T follicular helper cell (primary cell): Measurements from ENCODE around the gene CDRT15L2.
"Not testable (repeated sequence)": the region's sequence is repeated elsewhere in the genome, so short reads cannot be mapped to it uniquely, and the experiment has no call there.

Experiments
- DNase-seq: peaks from one replicate; pipeline ENCODE4 v3.0.0-alpha.2; 2020; ENCODE audit warnings: low read depth
- total RNA-seq, 2 experiments: gene quantifications; one replicate each; lab custom pipeline; 2026; lab: John Stamatoyannopoulos, UW

The CDRT15L2 gene
- total RNA-seq: 0 reads per million in 2 experiments

DNA sequence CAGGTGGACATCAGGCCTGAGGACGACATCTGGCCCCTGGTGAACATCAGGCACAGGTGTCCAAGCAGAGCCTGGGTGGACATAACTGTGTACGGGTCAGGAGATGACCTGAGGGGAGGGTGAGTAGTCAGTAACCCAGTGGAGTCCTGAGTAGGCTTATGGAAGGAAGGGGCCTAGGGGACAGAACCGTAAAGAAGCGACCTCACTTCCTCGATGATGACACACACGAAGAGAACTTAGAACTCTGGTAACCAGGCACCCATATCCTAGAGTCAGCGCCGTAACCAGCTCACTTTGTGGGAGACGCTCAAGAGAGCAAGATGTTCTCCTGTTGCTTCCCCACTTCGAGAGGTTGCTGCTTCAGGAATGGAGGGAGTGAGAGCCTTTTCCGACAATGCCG, at the start of gene CDRT15L2:
TSS of gene CDRT15L2 (plus strand) at position 301 of the 400 bp plus-strand sequence. CDS start at position 321, 20 bp downstream.
- not testable (repeated sequence) for DNase-seq

DNA sequence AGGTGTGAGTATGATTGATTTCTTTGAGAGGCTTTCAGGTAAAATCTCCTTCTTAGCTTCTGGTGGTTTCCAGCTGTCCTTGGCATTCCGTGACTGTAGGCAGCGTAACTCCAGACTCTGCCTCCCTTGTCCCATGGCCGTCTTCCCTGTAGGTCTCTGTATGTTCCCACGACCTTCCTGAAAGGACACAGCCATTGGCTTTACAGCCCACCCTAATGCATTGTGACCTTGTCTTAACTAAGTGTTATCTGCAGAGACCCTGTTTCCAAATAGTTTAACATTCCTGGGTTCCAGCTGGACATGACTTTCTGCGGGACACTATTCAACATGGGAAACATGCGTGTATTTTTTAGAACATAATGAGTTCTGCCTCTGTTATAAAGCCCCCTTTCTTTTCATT, 49.4 kb upstream of the CDRT15L2 start:
- not testable (repeated sequence) for DNase-seq

DNA sequence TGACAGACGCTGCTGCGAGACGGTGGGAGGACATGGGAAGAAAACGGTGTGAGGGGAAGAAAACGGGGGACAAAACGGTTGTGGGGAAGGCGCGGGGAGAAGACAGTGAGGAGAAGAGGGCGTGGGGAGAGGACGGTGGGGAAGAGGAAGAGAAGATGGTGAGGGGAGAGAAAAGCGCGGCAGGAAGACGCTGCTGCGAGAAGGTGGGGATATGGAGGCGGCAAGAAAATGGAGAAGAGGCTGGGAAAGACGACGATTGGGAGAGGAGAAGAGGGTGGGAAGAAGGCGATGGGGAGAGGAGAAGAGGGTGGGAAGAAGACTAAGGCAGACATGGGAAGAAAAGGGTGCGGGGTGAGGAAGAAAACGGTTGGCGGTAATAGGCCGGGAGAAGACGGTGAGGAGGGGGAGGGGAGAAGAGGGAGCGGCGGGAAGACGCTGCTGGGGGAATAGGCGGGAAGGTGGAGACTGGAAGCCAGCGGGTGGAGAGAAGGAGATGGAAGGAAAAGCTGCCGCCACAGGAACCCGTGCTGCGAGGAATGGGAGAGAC, 46.9 kb upstream of the CDRT15L2 start:
- DNase-seq: not testable (repeated sequence)

DNA sequence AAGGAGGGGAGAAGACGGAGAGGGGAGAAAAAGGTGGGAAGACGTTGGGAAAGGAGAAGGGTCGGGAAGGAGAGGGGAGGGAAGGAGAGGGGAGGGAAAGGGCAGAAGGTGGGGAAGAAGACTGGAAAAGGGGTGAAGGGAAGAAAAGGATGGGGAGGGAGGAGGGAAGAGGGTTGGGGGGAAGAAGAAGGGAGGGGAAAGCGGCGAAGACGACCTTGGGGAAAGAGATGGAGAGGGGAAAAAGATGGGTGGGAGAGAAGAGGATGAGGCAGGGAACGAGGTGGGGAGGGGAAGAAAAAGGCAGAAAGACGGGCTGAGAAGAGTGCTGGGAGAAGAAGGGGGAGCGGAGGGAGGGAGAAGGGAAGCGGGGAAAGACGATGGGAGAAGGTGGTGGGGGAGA, 46.3 kb upstream of the CDRT15L2 start:
- DNase-seq: not testable (repeated sequence)

DNA sequence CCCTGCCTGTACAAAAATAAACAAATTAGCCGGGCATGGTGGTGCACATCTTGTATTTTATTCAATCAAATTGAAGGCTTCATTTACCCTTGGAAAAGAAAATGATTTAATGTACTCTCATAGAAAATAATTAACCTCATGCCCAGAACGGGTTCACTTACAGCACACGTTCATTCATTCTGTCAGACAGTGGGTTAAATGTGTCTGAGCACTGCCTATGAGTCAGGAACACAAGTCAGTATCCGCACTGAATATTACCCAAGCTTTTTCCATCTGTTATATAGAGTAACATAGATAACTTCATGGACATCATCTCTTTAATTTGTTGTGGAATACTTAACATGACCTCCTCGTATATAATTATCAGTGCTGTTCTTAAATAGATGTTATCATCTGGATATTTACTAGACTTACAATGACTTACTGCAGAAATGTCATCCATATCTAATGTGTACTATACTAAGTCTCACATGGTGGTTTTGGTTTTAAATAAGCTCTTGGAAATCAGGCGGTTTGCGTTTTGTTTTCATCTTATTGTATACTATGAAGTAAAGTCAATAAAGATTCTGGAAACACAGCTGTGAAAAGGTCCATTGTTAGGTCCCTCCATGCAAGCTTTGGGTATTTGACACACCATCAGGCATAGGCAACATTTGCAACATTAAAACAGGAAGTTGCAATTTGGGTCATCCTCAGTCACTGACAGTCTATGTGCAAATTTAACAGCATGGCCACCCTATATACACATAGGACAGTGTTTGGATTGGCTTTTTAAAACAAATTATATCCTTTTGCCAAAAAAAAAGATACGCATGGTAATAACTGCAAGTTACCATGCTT, 44.6 kb upstream of the CDRT15L2 start:
- DNase-seq: not testable (repeated sequence)

DNA sequence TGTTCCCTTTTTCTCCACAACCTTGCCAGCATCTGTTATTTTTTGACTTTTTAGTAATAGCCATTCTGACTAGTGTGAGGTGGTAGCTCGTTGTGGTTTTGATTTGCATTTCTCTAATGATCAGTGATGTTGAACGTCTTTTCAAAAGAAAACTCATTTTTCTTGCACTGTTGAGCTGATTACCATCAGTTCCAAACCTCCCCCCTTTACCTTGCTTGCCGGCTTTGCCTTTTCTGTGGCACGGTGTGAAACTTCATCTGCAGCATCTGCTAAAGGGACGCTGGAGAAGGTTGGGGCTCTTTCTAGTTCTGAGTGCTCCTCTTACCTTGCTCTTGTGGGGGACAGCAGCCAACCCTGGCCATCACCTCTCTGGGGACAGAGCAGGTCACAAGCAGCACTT, 39.1 kb upstream of the CDRT15L2 start:
- DNase-seq: not testable (repeated sequence)

DNA sequence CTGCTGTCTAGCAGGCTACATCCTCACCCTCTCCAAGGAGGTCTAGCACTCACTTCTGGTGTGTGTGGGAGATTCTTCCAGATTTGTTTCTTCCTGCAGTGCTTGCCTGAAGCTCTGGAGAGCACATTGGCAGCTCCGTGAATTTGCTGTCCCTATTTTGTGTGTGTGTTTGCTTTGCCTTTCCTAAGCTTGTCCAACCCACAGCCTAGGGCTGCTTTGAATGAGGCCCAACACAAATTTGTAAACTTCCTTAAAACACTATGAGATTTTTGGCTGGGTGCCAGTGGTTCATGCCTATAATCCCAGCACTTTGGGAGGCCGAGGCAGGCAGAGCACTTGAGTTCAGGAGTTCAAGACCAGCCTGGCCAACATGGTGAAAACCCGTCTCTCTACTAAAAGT, 38.7 kb upstream of the CDRT15L2 start:
- not testable (repeated sequence) for DNase-seq

DNA sequence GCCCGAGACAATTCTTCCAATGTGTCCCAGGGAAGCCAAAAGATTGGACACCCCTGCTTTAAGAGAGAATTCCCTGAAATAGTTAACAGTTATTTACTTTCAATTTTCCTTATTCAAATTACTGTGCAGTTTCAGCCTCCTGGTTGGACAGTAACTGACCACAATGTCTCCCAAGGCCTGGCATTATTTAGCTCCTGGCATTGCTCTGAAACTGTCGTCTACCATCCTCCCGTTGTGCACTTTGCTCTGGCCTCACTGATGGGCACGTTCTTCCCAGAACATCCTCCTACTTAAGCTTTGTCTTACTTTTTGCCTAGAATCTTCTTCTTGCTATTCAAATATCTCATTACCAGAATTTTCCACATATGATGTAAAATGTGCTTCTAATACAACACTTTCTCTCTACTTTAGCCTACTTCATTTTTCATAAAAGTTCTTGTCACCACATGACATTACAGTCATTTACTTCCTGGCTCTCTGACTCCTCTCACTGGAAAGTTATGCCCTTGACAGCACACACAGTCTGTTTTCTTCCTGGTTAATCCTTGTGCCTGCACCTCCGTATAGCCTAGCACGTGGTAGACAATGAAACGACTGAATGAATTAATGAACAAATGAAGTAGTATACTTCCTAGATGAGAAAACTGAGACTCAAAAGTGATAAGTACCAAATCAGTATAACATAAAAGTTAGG, 37.5 kb upstream of the CDRT15L2 start:
- DNase-seq: not testable (repeated sequence)

DNA sequence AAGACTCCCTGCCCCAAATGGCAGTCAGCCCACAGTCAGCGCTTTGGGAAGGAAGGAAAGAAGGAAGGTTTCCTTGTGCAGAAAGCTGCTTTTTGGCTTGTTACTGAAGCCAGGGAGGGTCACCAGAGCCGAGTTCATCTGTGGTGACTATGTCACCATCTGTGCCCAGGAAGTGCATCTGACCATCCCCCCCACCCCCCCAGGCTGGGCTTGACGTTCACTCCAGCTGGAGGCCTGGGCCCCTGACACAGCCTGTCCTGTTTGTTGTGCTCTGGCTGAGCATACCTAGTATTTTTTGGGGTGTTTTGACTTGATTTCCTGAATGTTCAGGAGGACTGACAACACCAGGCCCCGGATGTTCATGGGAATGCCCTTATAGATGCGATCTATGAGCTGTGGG, 31.6 kb upstream of the CDRT15L2 start:
- not testable (repeated sequence) for DNase-seq

DNA sequence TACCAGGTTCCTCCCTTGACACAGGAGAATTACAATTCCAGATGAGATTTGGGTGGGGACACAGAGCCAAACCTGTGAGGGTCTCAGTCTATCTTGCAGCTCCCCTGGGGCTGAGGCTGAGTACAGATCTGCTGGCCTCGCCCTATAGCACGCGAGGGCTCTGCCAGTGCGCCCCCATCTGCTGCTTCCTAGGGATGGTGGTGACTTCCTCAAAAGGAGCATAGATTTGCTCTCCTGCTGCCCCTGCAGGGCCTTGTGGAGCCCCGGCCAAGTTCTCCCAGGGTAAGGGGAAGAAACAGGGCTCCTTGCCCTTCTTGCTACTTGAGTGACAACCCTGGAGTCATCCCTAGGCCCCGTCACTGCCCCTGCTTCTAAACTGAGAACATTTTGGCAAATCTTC, 26.6 kb upstream of the CDRT15L2 start:
- DNase-seq: not testable (repeated sequence)

DNA sequence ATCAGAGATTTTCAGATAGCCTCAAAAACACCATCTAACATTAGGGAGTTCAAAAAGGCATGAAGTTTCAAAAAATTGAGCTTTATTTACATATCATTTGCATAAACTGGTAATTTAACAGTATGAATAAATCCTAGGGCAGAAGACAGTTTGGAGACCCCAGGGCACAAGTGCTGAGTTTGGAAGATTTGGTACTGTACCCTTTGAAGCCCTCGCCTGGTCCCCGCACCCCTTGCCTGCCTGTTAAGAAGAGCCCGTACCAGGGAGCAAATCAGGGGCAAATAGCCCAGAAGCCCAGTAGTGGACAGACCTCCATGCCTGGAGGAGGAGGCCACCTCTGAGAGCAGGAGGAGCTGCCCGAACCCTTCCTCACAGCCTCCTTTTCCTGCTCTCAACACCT, 24.8 kb upstream of the CDRT15L2 start:
- DNase-seq: not testable (repeated sequence)

DNA sequence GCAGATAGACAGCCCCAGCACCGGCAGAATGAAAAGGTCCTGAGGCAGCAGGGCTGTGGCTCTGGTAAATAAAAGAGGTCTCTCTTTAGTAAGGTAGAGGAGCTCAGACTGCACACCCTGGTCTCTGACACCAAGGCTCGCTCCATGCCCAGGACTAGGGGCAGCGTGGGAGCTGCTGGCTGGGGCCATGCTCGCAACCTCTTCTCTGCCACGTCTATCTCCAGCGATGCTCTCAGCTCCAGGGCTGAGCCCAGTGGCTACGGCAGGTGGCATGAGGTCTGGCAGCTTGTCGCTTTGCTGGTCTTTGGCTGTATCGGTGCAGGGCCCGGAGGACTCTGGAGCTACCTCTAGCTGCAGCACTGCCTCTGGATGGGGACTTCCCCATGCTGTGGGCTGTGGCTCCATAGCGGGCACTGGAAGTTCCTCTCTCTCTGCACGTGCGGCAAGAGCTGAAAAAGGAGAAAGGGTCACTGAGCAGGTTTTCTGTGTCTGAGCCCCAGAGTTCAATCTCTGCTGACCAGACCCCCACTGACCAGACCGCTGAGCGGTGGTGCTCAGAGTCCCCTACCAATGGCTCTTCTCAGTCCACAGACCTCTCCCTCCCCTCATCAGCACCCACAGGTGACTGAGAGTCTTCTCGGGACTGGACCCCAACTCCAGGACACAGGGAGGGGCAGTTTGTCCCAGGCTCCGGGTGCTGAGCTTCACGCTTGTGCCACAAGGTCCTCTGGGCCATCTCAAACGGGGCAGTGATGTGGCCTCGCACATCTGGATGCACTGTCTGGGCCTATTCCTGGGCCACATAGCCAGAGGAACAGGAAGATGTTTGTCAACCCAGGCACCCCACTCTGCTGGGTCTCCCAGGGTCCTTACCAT, 24.2 kb upstream of the CDRT15L2 start:
- not testable (repeated sequence) for DNase-seq

DNA sequence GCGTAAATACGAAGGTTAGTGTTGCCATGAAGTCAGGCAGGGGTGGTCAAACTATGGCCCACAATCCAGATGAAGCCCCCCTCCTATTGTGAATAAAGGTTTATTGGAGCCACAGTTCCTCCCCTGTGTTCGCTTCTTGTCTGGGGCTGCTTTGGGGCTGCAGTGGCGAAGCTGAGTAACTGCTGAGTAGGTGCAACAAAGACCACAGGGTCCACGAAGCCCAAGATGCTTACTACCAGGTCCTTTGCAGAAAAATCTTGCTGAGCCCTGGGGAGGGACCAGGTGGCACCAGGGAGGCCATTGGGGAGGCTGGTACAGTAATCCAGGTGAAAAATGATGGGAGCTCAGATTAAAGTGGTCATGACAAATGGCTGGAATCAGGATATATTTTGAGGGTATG, 21.4 kb upstream of the CDRT15L2 start:
- not testable (repeated sequence) for DNase-seq

DNA sequence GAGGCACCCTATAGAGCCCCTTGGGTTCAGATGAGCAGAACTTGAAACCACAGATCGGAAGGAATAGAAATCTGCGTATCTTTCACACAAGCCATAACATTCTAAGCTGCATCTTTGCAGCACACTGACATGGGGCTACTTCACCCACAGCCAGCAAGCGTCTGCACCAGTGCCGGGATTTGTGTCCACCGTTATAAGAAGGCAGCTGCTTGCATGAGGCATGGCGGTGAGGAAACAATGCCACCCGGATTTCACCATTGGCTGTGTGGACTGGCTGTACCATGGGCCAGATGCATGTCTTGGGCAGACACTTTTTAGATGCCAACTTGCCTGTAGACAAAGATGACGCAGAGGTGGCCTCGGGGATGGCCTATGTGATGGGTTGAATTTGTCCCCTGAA, 20.5 kb upstream of the CDRT15L2 start:
- DNase-seq: not testable (repeated sequence)

DNA sequence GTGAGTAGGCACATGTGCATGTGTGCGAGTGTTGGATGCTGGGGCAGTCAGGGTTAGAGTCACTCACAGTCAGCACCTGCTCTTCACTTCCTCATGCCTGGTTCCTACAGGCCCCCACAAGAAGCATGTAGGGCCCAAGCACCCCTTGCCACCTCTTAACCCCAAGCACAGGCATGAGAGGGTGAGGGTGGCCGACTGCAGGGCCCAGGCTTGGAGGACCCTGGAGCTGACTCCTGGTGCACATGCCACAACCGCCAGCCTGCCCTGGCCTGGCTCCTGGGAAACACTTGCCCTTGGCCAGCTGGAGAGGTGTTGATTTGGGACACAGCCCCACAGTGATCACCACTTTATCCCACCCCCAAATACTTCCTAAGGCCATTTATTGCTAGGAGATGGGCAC, 16.9 kb upstream of the CDRT15L2 start:
- DNase-seq: no peak

DNA sequence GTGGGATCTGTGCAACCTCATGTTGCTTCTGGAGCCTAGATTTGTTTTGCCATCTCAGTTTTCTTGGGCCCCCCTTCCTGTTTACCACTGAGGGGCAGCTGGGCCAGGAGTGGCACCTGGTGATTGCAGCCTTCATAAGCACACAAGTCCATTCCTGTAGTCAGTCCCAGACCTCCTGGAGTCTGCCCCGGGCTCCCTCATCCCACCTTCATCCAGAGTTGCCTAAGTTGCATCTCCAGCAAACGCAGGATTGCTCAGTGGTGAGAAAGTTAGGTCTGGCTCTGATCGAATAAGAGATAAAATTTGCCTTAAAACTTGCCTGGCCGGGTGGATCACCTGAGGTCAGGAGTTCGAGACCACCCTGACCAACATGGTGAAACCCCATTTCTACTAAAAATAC, 14.3 kb upstream of the CDRT15L2 start:
- not testable (repeated sequence) for DNase-seq

DNA sequence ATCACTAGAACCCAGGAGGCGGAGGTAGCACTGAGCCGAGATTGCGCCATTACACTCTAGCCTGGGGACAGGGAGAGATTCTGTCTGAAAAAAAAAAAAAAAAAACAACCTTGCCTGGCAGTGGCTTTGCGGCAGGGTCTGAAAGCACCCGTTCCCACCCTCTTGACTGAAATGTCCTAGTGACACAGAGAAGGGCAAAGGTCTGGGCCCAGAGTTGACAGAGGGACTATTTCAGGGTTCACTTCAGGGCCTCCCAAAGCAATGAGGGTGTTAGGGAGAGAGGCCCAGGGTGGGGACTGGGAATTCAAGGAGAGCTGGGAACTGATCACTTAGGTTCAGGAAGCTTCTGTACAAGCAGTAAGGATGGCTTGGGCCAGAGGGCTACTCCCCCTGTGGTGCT, 13.8 kb upstream of the CDRT15L2 start:
- DNase-seq: no peak

DNA sequence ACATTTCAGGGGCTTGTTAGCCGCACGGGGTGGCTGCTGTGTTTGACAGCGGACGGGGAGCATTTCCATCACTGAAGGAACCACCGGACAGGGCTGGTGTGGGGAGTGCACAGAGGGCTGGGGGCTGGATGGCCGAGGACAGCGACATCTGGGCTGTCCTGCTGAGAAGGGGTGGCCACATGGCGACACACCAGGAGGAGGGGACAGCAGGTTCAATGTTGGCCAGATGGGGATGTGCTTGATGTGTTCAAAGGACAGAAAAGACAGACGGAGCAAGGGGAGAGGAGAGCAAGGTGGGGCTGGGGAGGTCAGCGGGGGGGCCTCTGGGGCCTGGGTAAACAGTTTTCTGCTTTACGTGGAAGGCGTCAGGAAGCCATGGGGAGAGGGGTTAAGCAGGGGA, 12.8 kb upstream of the CDRT15L2 start:
- DNase-seq: not testable (repeated sequence)

DNA sequence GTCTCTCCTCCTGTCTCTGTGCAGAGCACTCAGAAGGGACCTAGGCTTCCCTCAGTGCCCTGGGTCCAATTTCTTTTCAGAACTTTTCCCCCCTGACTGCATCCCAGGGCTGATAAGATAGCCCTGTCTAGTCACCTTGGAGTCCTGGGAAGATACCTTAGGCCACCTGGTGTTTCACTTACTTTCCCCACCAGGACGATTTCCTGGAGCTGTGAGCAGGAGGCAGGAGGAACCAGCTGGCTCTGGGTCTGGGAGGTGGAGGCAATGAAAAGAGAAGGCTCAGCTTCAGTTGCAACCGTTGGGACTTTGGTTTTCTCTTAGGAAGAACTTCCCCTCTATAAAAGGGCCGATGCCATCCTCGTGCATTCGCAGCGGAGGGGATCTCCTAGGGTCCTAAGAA, 12.1 kb upstream of the CDRT15L2 start:
- DNase-seq: not testable (repeated sequence)

DNA sequence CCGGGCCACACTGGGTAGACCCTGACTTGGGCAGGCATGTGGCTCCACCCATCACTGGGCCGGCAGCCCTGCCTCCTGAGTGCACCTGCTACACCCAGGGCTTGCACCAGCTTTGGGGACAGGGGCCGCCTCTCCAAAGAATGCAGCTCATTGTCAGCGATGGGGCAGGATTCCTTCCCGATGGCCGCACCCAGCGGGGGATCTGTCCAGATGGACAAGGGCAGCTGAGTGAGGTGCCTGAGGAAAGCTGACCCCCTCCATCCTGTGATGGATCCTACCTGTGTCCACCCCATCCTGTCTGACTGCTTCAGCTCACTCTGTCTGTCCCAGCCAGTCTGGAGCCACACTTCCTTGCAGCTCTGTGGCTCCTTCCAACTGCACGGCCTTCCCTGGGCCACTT, 10.9 kb upstream of the CDRT15L2 start:
- not testable (repeated sequence) for DNase-seq

DNA sequence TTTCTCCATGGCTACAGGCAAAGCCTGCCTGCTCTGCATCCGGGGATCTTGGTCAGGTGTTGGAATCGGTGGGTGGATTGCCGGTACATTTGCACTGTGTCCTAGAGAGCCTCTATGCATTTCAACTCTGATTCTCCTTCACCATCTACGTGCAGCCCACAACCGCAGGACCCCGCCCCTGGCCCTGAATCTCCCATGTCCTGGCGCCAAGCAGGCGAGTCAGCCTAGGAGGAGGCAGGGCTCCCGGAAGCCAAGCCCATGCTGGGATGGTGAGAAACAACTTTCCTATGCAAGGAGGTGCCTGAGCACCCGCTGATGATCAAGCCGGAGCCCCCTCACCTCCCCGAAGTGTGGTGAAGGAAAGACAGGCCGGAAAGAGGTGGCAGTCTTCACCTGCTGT, 7.9 kb upstream of the CDRT15L2 start:
- not testable (repeated sequence) for DNase-seq

DNA sequence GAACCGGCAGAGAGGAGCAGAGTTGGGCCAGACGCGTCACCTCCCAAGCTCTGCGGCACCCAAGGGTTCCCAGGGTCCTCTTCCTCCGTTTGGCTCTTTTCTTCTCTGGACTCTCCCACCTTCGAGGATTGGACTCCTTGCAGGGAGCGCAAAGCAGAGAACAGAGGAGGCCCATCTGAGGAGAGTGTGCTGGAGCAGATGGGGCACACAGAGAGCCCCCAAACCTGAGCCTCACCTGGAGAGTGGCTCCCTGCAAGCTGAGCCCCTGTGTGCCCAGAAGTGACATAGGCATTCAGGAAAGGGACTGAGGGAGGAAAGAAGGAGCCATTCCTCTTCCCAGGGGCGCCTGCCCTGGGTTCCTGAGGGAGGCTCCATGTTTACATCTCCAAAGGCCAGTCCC, 6.3 kb upstream of the CDRT15L2 start:
- not testable (repeated sequence) for DNase-seq
